ENCODE results near the gene CAMK2N2.
A peak's percentile ranks its signal among the peaks of the same experiment; 100 is the strongest.

CAMK2N2 gene

GRCh38 chr3:184239708-184240107 is 21.6 kb downstream of the CAMK2N2 start:
- DNase-seq: no peak

- DNase-seq: no peak
Measured at GRCh38 chr3:184239221-184239620, 22.1 kb downstream of the CAMK2N2 start.

- DNase-seq: no peak
Measured at GRCh38 chr3:184238246-184238818, 23.0 kb downstream of the CAMK2N2 start.

GRCh38 chr3:184237807-184238206 is 23.5 kb downstream of the CAMK2N2 start:
- DNase-seq: no peak

GRCh38 chr3:184237211-184237610 is 24.1 kb downstream of the CAMK2N2 start:
- DNase-seq: no peak

- DNase-seq: no peak
Measured at GRCh38 chr3:184236636-184237035, 24.7 kb downstream of the CAMK2N2 start.

GRCh38 chr3:184236033-184236410 is 25.3 kb downstream of the CAMK2N2 start:
- no peak for DNase-seq

GRCh38 chr3:184235381-184236032 is 25.8 kb downstream of the CAMK2N2 start:
- DNase-seq: no peak

- DNase-seq: no peak
Measured at GRCh38 chr3:184234671-184235380, 26.5 kb downstream of the CAMK2N2 start.

GRCh38 chr3:184234224-184234623 is 27.1 kb downstream of the CAMK2N2 start:
- DNase-seq: no peak

GRCh38 chr3:184233127-184233843 is 28.1 kb downstream of the CAMK2N2 start:
- no peak for DNase-seq

- DNase-seq: no peak
Measured at GRCh38 chr3:184231671-184232070, 29.7 kb downstream of the CAMK2N2 start.

GRCh38 chr3:184230603-184231528 is 30.5 kb downstream of the CAMK2N2 start:
- DNase-seq: no peak

- no peak for DNase-seq
Measured at GRCh38 chr3:184230081-184230602, 31.2 kb downstream of the CAMK2N2 start.

- DNase-seq: peak; percentile 87
Measured at GRCh38 chr3:184229394-184230080, 31.8 kb downstream of the CAMK2N2 start, which contains the start of gene VWA5B2. Gene VWA5B2 (plus strand): TSS chr3:184229585. CDS start chr3:184230529, 944 bp downstream.

- DNase-seq: no peak
Measured at GRCh38 chr3:184228376-184229137, 32.8 kb downstream of the CAMK2N2 start.

- DNase-seq: peak; percentile 81
Measured at GRCh38 chr3:184227481-184227935, 33.8 kb downstream of the CAMK2N2 start.

GRCh38 chr3:184223946-184224345 is 37.4 kb downstream of the CAMK2N2 start:
- no peak for DNase-seq

- no peak for DNase-seq
Measured at GRCh38 chr3:184222521-184222920, 38.8 kb downstream of the CAMK2N2 start.

GRCh38 chr3:184218814-184219213 is 42.5 kb downstream of the CAMK2N2 start:
- DNase-seq: no peak

- DNase-seq: no peak
Measured at GRCh38 chr3:184211718-184212117, 49.6 kb downstream of the CAMK2N2 start.
